H1 (cell line): ENCODE data around the gene SYT6. TPM values are rescaled to one million over a fixed set of nuclear protein-coding genes. Genes with fewer than 3 reads are reported as not detected.
A peak's percentile ranks its signal among the peaks of the same experiment; 100 is the strongest.

Source experiments
- CTCF ChIA-PET: fragments of 300-600 bp; sonication (Branson Sonifier 250); formaldehyde crosslinking; loops from one replicate; lab custom pipeline; 2021; ENCODE audit not compliant: partially characterized antibody; lab: Charles Lee
- POLR2A ChIA-PET: fragments of 300-600 bp; sonication (Branson Sonifier 250); formaldehyde crosslinking; loops from one replicate; lab custom pipeline; 2021; ENCODE audit warnings: inconsistent platforms; ENCODE audit not compliant: partially characterized antibody; lab: Charles Lee
- DNase-seq, 2 experiments: peaks; one replicate each; pipeline versions ENCODE4 v3.0.0 to v3.0.0-alpha.2; 2010 to 2022; ENCODE audit warnings: low spot score in 2 of 2, low read depth in 1 of 2, mixed read lengths in 1 of 2
- FAIRE-seq: peaks from 2 replicates; lab custom pipeline; 2011; peaks lifted over from hg19 to GRCh38; lab: Jason Lieb, UNC
- H2AFZ ChIP-seq: 2 replicates; pipeline ENCODE4 v1.8.1; 2012; ENCODE audit warnings: low read length, inconsistent platforms
- H2AK5ac ChIP-seq: 2 replicates; pipeline ENCODE4 v1.6.1; 2013; ENCODE audit warnings: low read depth, low read length
- H2BK120ac ChIP-seq: replicated peaks from 2 replicates; pipeline ENCODE3; 2013; ENCODE audit warnings: low read depth, low read length, inconsistent platforms
- H2BK12ac ChIP-seq: 2 replicates; pipeline ENCODE4 v1.6.1; 2013; ENCODE audit warnings: low read depth, low read length
- H2BK15ac ChIP-seq: 2 replicates; pipeline ENCODE4 v1.6.1; 2013; ENCODE audit warnings: low read length
- H2BK20ac ChIP-seq: 2 replicates; pipeline ENCODE4 v1.6.1; 2013; ENCODE audit warnings: low read length
- H2BK5ac ChIP-seq: 2 replicates; pipeline ENCODE4 v1.6.1; 2013; ENCODE audit warnings: low read depth, low read length
- H3K14ac ChIP-seq: 2 replicates; pipeline ENCODE4 v1.6.1; 2013; ENCODE audit warnings: inconsistent platforms; ENCODE audit not compliant: insufficient read length
- H3K18ac ChIP-seq: 2 replicates; pipeline ENCODE4 v1.6.1; 2013; ENCODE audit warnings: low read length; ENCODE audit errors: extremely low read depth
- H3K23ac ChIP-seq: 2 replicates; pipeline ENCODE4 v1.6.1; 2013; ENCODE audit warnings: inconsistent platforms; ENCODE audit not compliant: insufficient read length
- H3K23me2 ChIP-seq: 2 replicates; pipeline ENCODE4 v1.6.1; 2013; ENCODE audit warnings: low read depth, low read length
- H3K27ac ChIP-seq: 2 replicates; pipeline ENCODE4 v1.6.1; 2011; ENCODE audit warnings: low read depth, low read length, inconsistent platforms
- H3K27me3 ChIP-seq, 4 experiments: replicated peaks in 1 of 4; 1 replicate in 1 of 4; 2 replicates in 3 of 4; pipeline versions ENCODE4 v1.6.1 to v1.8.1; 2011 to 2013; ENCODE audit warnings: low read length in 3 of 4, mild to moderate bottlenecking in 3 of 4, inconsistent platforms in 2 of 4, mixed read lengths in 2 of 4, moderate library complexity in 1 of 4; ENCODE audit not compliant: control insufficient read depth in 3 of 4, insufficient read depth in 3 of 4; ENCODE audit errors: extremely low read depth in 1 of 4
- H3K36me3 ChIP-seq, 4 experiments: 2 replicates each; pipeline versions ENCODE4 v1.6.1 to v1.8.1; 2011 to 2013; ENCODE audit warnings: mild to moderate bottlenecking in 4 of 4, low read length in 3 of 4, moderate library complexity in 2 of 4, control low read depth in 1 of 4, inconsistent platforms in 1 of 4; ENCODE audit not compliant: insufficient read depth in 4 of 4, control insufficient read depth in 2 of 4
- H3K4ac ChIP-seq: replicated peaks from 2 replicates; pipeline ENCODE3; 2013; ENCODE audit warnings: low read length, low read depth, mixed read lengths, inconsistent platforms; ENCODE audit not compliant: insufficient read length
- H3K4me1 ChIP-seq, 4 experiments: replicated peaks in 1 of 4; 1 replicate in 1 of 4; 2 replicates in 3 of 4; pipeline versions ENCODE4 v1.6.1 to v1.8.1; 2011 to 2013; ENCODE audit warnings: low read length in 3 of 4, inconsistent platforms in 2 of 4, mixed read lengths in 1 of 4; ENCODE audit not compliant: insufficient read depth in 4 of 4, control insufficient read depth in 3 of 4
- H3K4me2 ChIP-seq, 2 experiments: 2 replicates each; pipeline versions ENCODE4 v1.6.1 to v1.8.1; 2011 to 2013; ENCODE audit warnings: low read depth in 2 of 2, low read length in 2 of 2, control low read depth in 1 of 2, inconsistent platforms in 1 of 2, mild to moderate bottlenecking in 1 of 2; ENCODE audit not compliant: insufficient read depth in 1 of 2
- H3K4me3 ChIP-seq, 4 experiments: fragments of 200-600, 300-600 bp in 1 of 4; sonication (generic), shearing (Covaris generic), sonication (Bioruptor Twin) in 1 of 4; 2 replicates each; pipeline versions ENCODE4 v1.5.1 to v1.8.1; 2011 to 2016; ENCODE audit warnings: low read length in 4 of 4, low read depth in 3 of 4, control low read depth in 2 of 4, inconsistent platforms in 2 of 4, mild to moderate bottlenecking in 2 of 4, mixed read lengths in 1 of 4, moderate library complexity in 1 of 4; ENCODE audit not compliant: insufficient read depth in 2 of 4; ENCODE audit errors: extremely low read depth in 1 of 4
- H3K56ac ChIP-seq: replicated peaks from 2 replicates; pipeline ENCODE3; 2013; ENCODE audit warnings: low read depth, mild to moderate bottlenecking, mixed read lengths, low read length, inconsistent platforms; ENCODE audit not compliant: insufficient read length
- H3K79me1 ChIP-seq: 2 replicates; pipeline ENCODE4 v1.6.1; 2013; ENCODE audit warnings: low read depth, low read length, control low read depth
- H3K79me2 ChIP-seq, 2 experiments: 2 replicates each; pipeline versions ENCODE4 v1.6.1 to v1.8.1; 2012 to 2013; ENCODE audit warnings: low read length in 2 of 2, mild to moderate bottlenecking in 2 of 2, inconsistent platforms in 1 of 2; ENCODE audit not compliant: insufficient read depth in 2 of 2, control insufficient read depth in 1 of 2
- H3K9ac ChIP-seq, 4 experiments: replicated peaks in 1 of 4; 1 replicate in 1 of 4; 2 replicates in 3 of 4; pipeline versions ENCODE4 v1.6.1 to v1.8.1; 2011 to 2013; ENCODE audit warnings: low read depth in 3 of 4, low read length in 3 of 4, control low read depth in 2 of 4, mild to moderate bottlenecking in 2 of 4, moderate library complexity in 2 of 4, inconsistent platforms in 1 of 4; ENCODE audit errors: extremely low read depth in 1 of 4
- H3K9me3 ChIP-seq, 2 experiments: 2 replicates each; pipeline versions ENCODE4 v1.6.1 to v1.8.1; 2012 to 2013; ENCODE audit warnings: mild to moderate bottlenecking in 2 of 2, moderate library complexity in 2 of 2, control low read depth in 1 of 2, inconsistent platforms in 1 of 2, low read depth in 1 of 2, low read length in 1 of 2, mixed read lengths in 1 of 2; ENCODE audit not compliant: insufficient read depth in 2 of 2
- H4K20me1 ChIP-seq, 2 experiments: replicated peaks in 1 of 2; 2 replicates each; pipeline versions ENCODE3 to v1.8.1; 2011 to 2013; ENCODE audit warnings: inconsistent platforms in 2 of 2, low read length in 2 of 2, mild to moderate bottlenecking in 1 of 2; ENCODE audit not compliant: insufficient read depth in 2 of 2, control insufficient read depth in 1 of 2
- H4K5ac ChIP-seq: 2 replicates; pipeline ENCODE4 v1.6.1; 2013; ENCODE audit warnings: low read length, low read depth, mixed read lengths, inconsistent platforms; ENCODE audit not compliant: insufficient read length
- H4K8ac ChIP-seq: 2 replicates; pipeline ENCODE4 v1.8.0; 2013; ENCODE audit warnings: mild to moderate bottlenecking, moderate library complexity, low read length, inconsistent platforms; ENCODE audit not compliant: insufficient read depth; ENCODE audit errors: extremely low read depth
- H4K91ac ChIP-seq: replicated peaks from 2 replicates; pipeline ENCODE3; 2013; ENCODE audit warnings: low read length, mixed read lengths, inconsistent platforms; ENCODE audit not compliant: insufficient read length
- BCL11A ChIP-seq, 2 experiments: IDR thresholded peaks; one replicate each; pipeline ENCODE4 v1.6.1; 2011; ENCODE audit warnings: low read depth in 2 of 2, low read length in 2 of 2, mild to moderate bottlenecking in 2 of 2
- CEBPB ChIP-seq: IDR thresholded peaks from 2 replicates; pipeline ENCODE4 v1.6.1; 2012; ENCODE audit warnings: low read depth, low read length
- CHD1 ChIP-seq: IDR thresholded peaks from 2 replicates; pipeline ENCODE4 v1.6.1; 2012; ENCODE audit warnings: low read depth, low read length, improper control_type of control experiment
- EP300 ChIP-seq, 2 experiments: IDR thresholded peaks; 1 replicate in 1 of 2; 2 replicates in 1 of 2; pipeline ENCODE4 v1.6.1; 2011 to 2012; ENCODE audit warnings: low read depth in 2 of 2, low read length in 2 of 2, mild to moderate bottlenecking in 2 of 2, borderline replicate concordance in 1 of 2, inconsistent platforms in 1 of 2, moderate library complexity in 1 of 2
- KDM4A ChIP-seq: IDR thresholded peaks from one replicate; pipeline ENCODE4 v1.7.1; 2012; ENCODE audit warnings: low read depth, mild to moderate bottlenecking, moderate library complexity, low read length, inconsistent platforms; ENCODE audit not compliant: severe bottlenecking
- KDM5A ChIP-seq: fragments of 200-600 bp; IDR thresholded peaks from 2 replicates; pipeline ENCODE4 v1.7.1; 2012; ENCODE audit warnings: mild to moderate bottlenecking, low read length, inconsistent platforms, mixed read lengths
- POLR2AphosphoS5 ChIP-seq: IDR thresholded peaks from 2 replicates; pipeline ENCODE4 v1.6.1; 2011; ENCODE audit warnings: low read depth, low read length
- POU5F1 ChIP-seq: IDR thresholded peaks from 2 replicates; pipeline ENCODE4 v1.6.1; 2011; ENCODE audit warnings: low read depth, mild to moderate bottlenecking, low read length, moderate library complexity
- RNF2 ChIP-seq: fragments of 200-900, 300-1000 bp; sonication (generic); IDR thresholded peaks from 2 replicates; pipeline ENCODE4 v1.7.1; 2016; ENCODE audit warnings: borderline replicate concordance, low read depth, mild to moderate bottlenecking, antibody characterized with exemption, low read length; ENCODE audit not compliant: poor library complexity, severe bottlenecking; ENCODE audit errors: missing control alignments
- TBP ChIP-seq: IDR thresholded peaks from 2 replicates; pipeline ENCODE4 v1.6.1; 2011; ENCODE audit warnings: low read depth, low read length, improper control_type of control experiment
- TCF12 ChIP-seq: IDR thresholded peaks from 2 replicates; pipeline ENCODE4 v1.6.1; 2011; ENCODE audit warnings: low read depth, mild to moderate bottlenecking, low read length
- ZNF274 ChIP-seq: IDR thresholded peaks from 2 replicates; pipeline ENCODE4 v1.7.0; 2012; ENCODE audit warnings: low read length, borderline replicate concordance; ENCODE audit errors: extremely low read depth
- WGBS, 2 experiments: shearing (Covaris generic) in 1 of 2; methylation state at CpG; one replicate each; pipeline versions ENCODE4 v1.1.6 to v1.1.7; 2013 to 2015; ENCODE audit warnings: low lambda C conversion rate in 2 of 2, mixed read lengths in 2 of 2, inconsistent platforms in 1 of 2, low coverage in 1 of 2, missing lambda C conversion rate in 1 of 2; ENCODE audit not compliant: insufficient replicate concordance in 2 of 2, insufficient coverage in 1 of 2, insufficient read length in 1 of 2; ENCODE audit errors: extremely low coverage in 1 of 2, missing lambda C conversion rate in 1 of 2; 5-methylcytosine and 5-hydroxymethylcytosine counted together
- polyA plus RNA-seq, 7 experiments: library from polyadenylated mRNA; depleted of rRNA in 3 of 7; stranded (reverse) in 5 of 7; unstranded in 2 of 7; fragments of >200 nt in 5 of 7; fragments of 200-250 nt in 2 of 7; gene quantifications; 1 replicate in 5 of 7; 2 replicates in 1 of 7; 4 replicates in 1 of 7; pipeline versions ENCODE4 v1.2.1 to v1.2.3, GENCODE V29; 2011 to 2013; ENCODE audit warnings: missing spikeins in 2 of 7, mixed read lengths in 2 of 7
- total RNA-seq: library from RNA; stranded (reverse); fragmentation: NEBNext Ultra II Directional; extraction: Animal tissue kit (Norgen Biotek cat#: 25700); gene quantifications from 2 replicates; pipeline ENCODE4 v1.2.1, GENCODE V29; 2021

SYT6 gene
- total and polyA plus RNA-seq, 2 of the 8 experiments (the other 6 are each of a cell fraction or from before 2014, with no cell fraction given), result 33.7 to 83.5 TPM

DNA sequence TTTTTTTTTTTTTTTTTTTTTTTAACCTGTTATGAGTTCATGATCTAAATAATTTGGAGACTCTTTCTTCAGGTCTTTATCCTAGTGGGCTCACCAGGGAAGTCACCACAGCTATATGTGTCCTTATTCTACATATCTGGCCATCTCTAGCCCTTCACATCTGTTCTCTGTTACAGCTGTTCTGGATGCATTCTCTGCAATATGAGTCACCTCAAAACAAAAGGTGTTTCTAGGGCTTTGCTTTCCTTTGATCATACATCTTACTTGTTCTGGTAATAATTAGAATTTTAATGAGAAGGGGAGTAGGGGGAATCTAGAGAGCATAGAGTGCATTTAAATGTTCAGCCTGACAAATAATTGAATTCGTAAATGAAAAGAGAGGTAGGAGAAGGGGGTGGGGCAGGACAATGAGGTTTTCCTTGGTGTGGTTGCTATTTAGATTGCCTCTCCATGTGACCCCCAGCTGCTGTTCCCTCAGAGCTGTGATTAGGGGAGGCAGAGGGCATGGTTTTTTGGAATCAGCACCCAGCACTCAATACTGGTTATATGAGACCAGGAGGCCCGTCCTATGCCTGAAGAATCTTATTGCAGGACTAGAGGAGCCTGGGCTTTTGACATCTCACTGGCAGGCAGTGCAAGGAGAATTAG lies 8.0 kb downstream of the SYT6 start:
- Histone ChIP-seq H3K27me3 (no peaks in the 10 kb centered on the region), H3K56ac (no peak overlapping the region), H2BK15ac (no peak overlapping the region), H3K18ac (no peak overlapping the region), H2AK5ac (no peak overlapping the region), H3K4me3 (peak overlapping the region in 1 of 4 experiments; percentile 5; a peak in 1 of 8 replicates), H2BK5ac (peak overlapping the region; percentile 57; the same call in 1 of the 2 replicates), H3K14ac (no peak overlapping the region), H3K23me2 (no peaks in the 10 kb centered on the region), H3K9me3 (no peaks in the 10 kb centered on the region), H3K27ac (peak overlapping the region; percentile 3; the same call in 1 of the 2 replicates), H2AFZ (no peak overlapping the region), H2BK120ac (no peak overlapping the region), H2BK20ac (no peak overlapping the region), H3K4me1 (peaks cover 8 to 27% (median 25%) of the 10 kb centered on the region in 4 experiments), H4K91ac (peak overlapping the region; percentile 9), H3K23ac (no peak overlapping the region), H4K20me1 (peaks cover 0 to 10% of the 10 kb centered on the region in 2 experiments), H3K4me2 (peak overlapping the region; percentile 44 to 55), H4K8ac (no peak overlapping the region), H3K4ac (no peak overlapping the region), H3K36me3 (peaks cover 2 to 71% (median 10%) of the 10 kb centered on the region in 4 experiments; a peak in 7 of 8 replicates), H3K79me1 (peaks cover 16% of the 10 kb centered on the region), H4K5ac (no peak overlapping the region), H3K9ac (no peak overlapping the region), H3K79me2 (peaks cover 23 to 92% of the 10 kb centered on the region in 2 experiments), H2BK12ac (no peak overlapping the region)
- ChIA-PET POLR2A (interaction anchor here (0.8 to 3.1 kb wide), 5 partner anchors 8 to 122 kb away, joined by 4 to 13 read pairs (median 5); partner anchors contain the start of gene SYT6), CTCF (interaction anchor here (0.8 to 2.7 kb wide), 7 partner anchors 19 to 167 kb away, joined by 3 to 11 read pairs (median 4); partner anchors contain the start of gene OLFML3)
- DNase-seq (no peak), FAIRE-seq (no peak)
- 52% methylated on average over 2 of the region's 2 CpGs; no CpG with 5 or more reads in 1 of the 2 experiments for WGBS, 2 experiments
- TF ChIP-seq POU5F1, result no peak
- TF ChIP-seq TCF12, result 0 out of 2 replicates have a peak, but pooled peaks have one; percentile 52
- no peak for TF ChIP-seq CHD1
- no peak for TF ChIP-seq BCL11A (IDR thresholded peaks at IDR 0.05; ENCODE audit: low read depth in 2 of 2, low read length in 2 of 2)
- TF ChIP-seq EP300 (IDR thresholded peaks at IDR 0.05; ENCODE audit: borderline replicate concordance in 1 of 2, low read depth in 2 of 2, low read length in 2 of 2), result no peak
- no peak for TF ChIP-seq ZNF274
- no peak for TF ChIP-seq KDM4A
- TF ChIP-seq TBP, result no peak
- no peak for TF ChIP-seq POLR2AphosphoS5
- TF ChIP-seq KDM5A, result no peak
- TF ChIP-seq CEBPB, result no peak
- no peak for TF ChIP-seq RNF2
